ENCODE results near the gene ATXN1.
A peak's percentile ranks its signal among the peaks of the same experiment; 100 is the strongest.

Gene ATXN1

DNA sequence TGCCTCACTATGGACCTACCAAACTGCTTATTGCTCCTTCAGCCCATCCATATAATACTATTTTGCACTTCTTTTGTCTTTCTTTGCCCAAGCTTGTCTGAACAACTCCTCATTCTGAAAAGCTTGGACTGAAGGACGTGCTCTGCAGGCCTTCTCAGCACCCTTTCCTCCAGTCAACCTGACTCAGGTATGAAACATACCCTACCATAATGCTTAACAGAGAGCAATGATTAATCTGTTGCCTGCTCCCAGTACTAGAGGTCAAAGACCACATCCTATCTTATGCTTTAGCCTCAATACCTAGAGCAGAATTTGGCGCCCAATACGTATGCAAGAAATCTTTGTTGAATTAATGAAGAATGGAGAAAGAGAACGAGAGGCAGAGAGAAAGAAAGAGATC lies 55.2 kb downstream of the ATXN1 start:
- no peak for ATAC-seq
- TF ChIP-seq TOX (CRISPR knock-in tag; IDR thresholded peaks at IDR 0.05; ENCODE audit: borderline replicate concordance) (no peak), CSRNP3 (CRISPR knock-in tag; IDR thresholded peaks at IDR 0.05) (no peak), RARB (CRISPR knock-in tag; IDR thresholded peaks at IDR 0.05) (no peak), ZNF565 (CRISPR knock-in tag; conservative IDR thresholded peaks at IDR 0.05; ENCODE audit: low read depth) (no peak), ZNF8 (CRISPR knock-in tag; IDR thresholded peaks at IDR 0.05) (no peak), PPARA (CRISPR knock-in tag; IDR thresholded peaks at IDR 0.05; ENCODE audit: borderline replicate concordance) (no peak), GLIS3 (CRISPR knock-in tag; IDR thresholded peaks at IDR 0.05) (no peak), ZFP3 (CRISPR knock-in tag; IDR thresholded peaks at IDR 0.05) (no peak), ZNF70 (CRISPR knock-in tag; IDR thresholded peaks at IDR 0.05) (no peak), TCF4 (CRISPR knock-in tag; IDR thresholded peaks at IDR 0.05; ENCODE audit: borderline replicate concordance) (no peak), SNAI2 (CRISPR knock-in tag; IDR thresholded peaks at IDR 0.05) (no peak)
- TF ChIP-seq, protein P1, sequence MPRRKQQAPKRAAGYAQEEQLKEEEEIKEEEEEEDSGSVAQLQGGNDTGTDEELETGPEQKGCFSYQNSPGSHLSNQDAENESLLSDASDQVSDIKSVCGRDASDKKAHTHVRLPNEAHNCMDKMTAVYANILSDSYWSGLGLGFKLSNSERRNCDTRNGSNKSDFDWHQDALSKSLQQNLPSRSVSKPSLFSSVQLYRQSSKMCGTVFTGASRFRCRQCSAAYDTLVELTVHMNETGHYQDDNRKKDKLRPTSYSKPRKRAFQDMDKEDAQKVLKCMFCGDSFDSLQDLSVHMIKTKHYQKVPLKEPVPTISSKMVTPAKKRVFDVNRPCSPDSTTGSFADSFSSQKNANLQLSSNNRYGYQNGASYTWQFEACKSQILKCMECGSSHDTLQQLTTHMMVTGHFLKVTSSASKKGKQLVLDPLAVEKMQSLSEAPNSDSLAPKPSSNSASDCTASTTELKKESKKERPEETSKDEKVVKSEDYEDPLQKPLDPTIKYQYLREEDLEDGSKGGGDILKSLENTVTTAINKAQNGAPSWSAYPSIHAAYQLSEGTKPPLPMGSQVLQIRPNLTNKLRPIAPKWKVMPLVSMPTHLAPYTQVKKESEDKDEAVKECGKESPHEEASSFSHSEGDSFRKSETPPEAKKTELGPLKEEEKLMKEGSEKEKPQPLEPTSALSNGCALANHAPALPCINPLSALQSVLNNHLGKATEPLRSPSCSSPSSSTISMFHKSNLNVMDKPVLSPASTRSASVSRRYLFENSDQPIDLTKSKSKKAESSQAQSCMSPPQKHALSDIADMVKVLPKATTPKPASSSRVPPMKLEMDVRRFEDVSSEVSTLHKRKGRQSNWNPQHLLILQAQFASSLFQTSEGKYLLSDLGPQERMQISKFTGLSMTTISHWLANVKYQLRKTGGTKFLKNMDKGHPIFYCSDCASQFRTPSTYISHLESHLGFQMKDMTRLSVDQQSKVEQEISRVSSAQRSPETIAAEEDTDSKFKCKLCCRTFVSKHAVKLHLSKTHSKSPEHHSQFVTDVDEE (CRISPR knock-in tag; IDR thresholded peaks at IDR 0.05): no peak
- TF ChIP-seq, protein P2, sequence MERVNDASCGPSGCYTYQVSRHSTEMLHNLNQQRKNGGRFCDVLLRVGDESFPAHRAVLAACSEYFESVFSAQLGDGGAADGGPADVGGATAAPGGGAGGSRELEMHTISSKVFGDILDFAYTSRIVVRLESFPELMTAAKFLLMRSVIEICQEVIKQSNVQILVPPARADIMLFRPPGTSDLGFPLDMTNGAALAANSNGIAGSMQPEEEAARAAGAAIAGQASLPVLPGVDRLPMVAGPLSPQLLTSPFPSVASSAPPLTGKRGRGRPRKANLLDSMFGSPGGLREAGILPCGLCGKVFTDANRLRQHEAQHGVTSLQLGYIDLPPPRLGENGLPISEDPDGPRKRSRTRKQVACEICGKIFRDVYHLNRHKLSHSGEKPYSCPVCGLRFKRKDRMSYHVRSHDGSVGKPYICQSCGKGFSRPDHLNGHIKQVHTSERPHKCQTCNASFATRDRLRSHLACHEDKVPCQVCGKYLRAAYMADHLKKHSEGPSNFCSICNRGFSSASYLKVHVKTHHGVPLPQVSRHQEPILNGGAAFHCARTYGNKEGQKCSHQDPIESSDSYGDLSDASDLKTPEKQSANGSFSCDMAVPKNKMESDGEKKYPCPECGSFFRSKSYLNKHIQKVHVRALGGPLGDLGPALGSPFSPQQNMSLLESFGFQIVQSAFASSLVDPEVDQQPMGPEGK (CRISPR knock-in tag; IDR thresholded peaks at IDR 0.05; ENCODE audit: borderline replicate concordance): no peak
- TF ChIP-seq, protein P3, sequence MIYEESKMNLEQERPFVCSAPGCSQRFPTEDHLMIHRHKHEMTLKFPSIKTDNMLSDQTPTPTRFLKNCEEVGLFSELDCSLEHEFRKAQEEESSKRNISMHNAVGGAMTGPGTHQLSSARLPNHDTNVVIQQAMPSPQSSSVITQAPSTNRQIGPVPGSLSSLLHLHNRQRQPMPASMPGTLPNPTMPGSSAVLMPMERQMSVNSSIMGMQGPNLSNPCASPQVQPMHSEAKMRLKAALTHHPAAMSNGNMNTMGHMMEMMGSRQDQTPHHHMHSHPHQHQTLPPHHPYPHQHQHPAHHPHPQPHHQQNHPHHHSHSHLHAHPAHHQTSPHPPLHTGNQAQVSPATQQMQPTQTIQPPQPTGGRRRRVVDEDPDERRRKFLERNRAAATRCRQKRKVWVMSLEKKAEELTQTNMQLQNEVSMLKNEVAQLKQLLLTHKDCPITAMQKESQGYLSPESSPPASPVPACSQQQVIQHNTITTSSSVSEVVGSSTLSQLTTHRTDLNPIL (CRISPR knock-in tag; IDR thresholded peaks at IDR 0.05; ENCODE audit: low read depth): no peak

- TF ChIP-seq, protein P4, sequence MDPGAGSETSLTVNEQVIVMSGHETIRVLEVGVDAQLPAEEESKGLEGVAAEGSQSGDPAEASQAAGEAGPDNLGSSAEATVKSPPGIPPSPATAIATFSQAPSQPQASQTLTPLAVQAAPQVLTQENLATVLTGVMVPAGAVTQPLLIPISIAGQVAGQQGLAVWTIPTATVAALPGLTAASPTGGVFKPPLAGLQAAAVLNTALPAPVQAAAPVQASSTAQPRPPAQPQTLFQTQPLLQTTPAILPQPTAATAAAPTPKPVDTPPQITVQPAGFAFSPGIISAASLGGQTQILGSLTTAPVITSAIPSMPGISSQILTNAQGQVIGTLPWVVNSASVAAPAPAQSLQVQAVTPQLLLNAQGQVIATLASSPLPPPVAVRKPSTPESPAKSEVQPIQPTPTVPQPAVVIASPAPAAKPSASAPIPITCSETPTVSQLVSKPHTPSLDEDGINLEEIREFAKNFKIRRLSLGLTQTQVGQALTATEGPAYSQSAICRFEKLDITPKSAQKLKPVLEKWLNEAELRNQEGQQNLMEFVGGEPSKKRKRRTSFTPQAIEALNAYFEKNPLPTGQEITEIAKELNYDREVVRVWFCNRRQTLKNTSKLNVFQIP (CRISPR knock-in tag; IDR thresholded peaks at IDR 0.05; ENCODE audit: borderline replicate concordance, low read depth): no peak
- TF ChIP-seq CSRNP3 (CRISPR knock-in tag; IDR thresholded peaks at IDR 0.05) (no peak), GLIS3 (CRISPR knock-in tag; IDR thresholded peaks at IDR 0.05) (no peak), ZNF70 (CRISPR knock-in tag; IDR thresholded peaks at IDR 0.05) (no peak), ZFP3 (CRISPR knock-in tag; IDR thresholded peaks at IDR 0.05) (no peak), BACH2 (CRISPR knock-in tag; IDR thresholded peaks at IDR 0.05; ENCODE audit: borderline replicate concordance) (no peak), ARNTL (CRISPR knock-in tag; IDR thresholded peaks at IDR 0.05; ENCODE audit: borderline replicate concordance, low read depth) (no peak), ZFP30 (CRISPR knock-in tag; IDR thresholded peaks at IDR 0.05) (no peak), TCF4 (CRISPR knock-in tag; IDR thresholded peaks at IDR 0.05; ENCODE audit: borderline replicate concordance) (no peak), TOX (CRISPR knock-in tag; IDR thresholded peaks at IDR 0.05; ENCODE audit: borderline replicate concordance) (no peak), CSDC2 (CRISPR knock-in tag; IDR thresholded peaks at IDR 0.05) (no peak), ISL1 (CRISPR knock-in tag; IDR thresholded peaks at IDR 0.05) (no peak), OSR1 (CRISPR knock-in tag; IDR thresholded peaks at IDR 0.05) (no peak), PPARA (CRISPR knock-in tag; IDR thresholded peaks at IDR 0.05; ENCODE audit: borderline replicate concordance) (no peak)
- peak; percentile 21 for ATAC-seq
Observed at GRCh38 chr6:16705081-16705993, 55.9 kb downstream of the ATXN1 start.
